DND-41 (cell line): ENCODE results near the gene ULBP2.
A peak's percentile ranks its signal among the peaks of the same experiment; 100 is the strongest.

ENCODE experiments used
- ATAC-seq: fragments of 200-7000 bp; cut with Tn5 transposase; 3 replicates; pipeline ENCODE4 v1.9.1; 2021; ENCODE audit warnings: low read depth; ENCODE audit not compliant: insufficient read depth
- DNase-seq: peaks from one replicate; pipeline ENCODE4 v3.0.0-alpha.2; 2020
- H2AFZ ChIP-seq: 2 replicates; pipeline ENCODE4 v1.6.0; 2012; ENCODE audit warnings: low read depth, low read length
- H3K27ac ChIP-seq: 2 replicates; pipeline ENCODE4 v1.5.1; 2012; ENCODE audit warnings: low read length, inconsistent platforms
- H3K27me3 ChIP-seq: fragments of 200-600 bp; sonication (generic); 2 replicates; pipeline ENCODE4 v1.6.0; 2012; ENCODE audit warnings: low read length, mild to moderate bottlenecking, inconsistent platforms; ENCODE audit not compliant: insufficient read depth, poor library complexity
- H3K36me3 ChIP-seq: 2 replicates; pipeline ENCODE4 v1.5.1; 2012; ENCODE audit warnings: low read length, inconsistent platforms; ENCODE audit not compliant: insufficient read depth
- H3K4me1 ChIP-seq: 2 replicates; pipeline ENCODE4 v1.5.1; 2012; ENCODE audit warnings: mild to moderate bottlenecking, low read length; ENCODE audit not compliant: insufficient read depth
- H3K4me2 ChIP-seq: 2 replicates; pipeline ENCODE4 v1.6.0; 2012; ENCODE audit warnings: mild to moderate bottlenecking, moderate library complexity, low read length, inconsistent platforms; ENCODE audit not compliant: insufficient read depth
- H3K4me3 ChIP-seq, 2 experiments: fragments of 200-600 bp in 1 of 2; shearing (Covaris generic) in 1 of 2; 2 replicates each; pipeline ENCODE4 v1.5.1; 2012 to 2016; ENCODE audit warnings: inconsistent platforms in 2 of 2, low read length in 2 of 2, mild to moderate bottlenecking in 2 of 2, low read depth in 1 of 2, moderate library complexity in 1 of 2
- H3K79me2 ChIP-seq: 2 replicates; pipeline ENCODE4 v1.6.0; 2012; ENCODE audit warnings: low read length, inconsistent platforms; ENCODE audit not compliant: insufficient read depth
- H3K9ac ChIP-seq: 2 replicates; pipeline ENCODE4 v1.6.0; 2012; ENCODE audit warnings: low read depth, mild to moderate bottlenecking, inconsistent platforms, low read length, moderate library complexity
- H3K9me3 ChIP-seq: 2 replicates; pipeline ENCODE4 v1.5.1; 2012; ENCODE audit warnings: low read length, moderate library complexity, mild to moderate bottlenecking, inconsistent platforms; ENCODE audit not compliant: insufficient read depth, severe bottlenecking
- H4K20me1 ChIP-seq: 2 replicates; pipeline ENCODE4 v1.6.0; 2012; ENCODE audit warnings: low read length; ENCODE audit not compliant: insufficient read depth
- EZH2 ChIP-seq: IDR thresholded peaks from 3 replicates; pipeline ENCODE4 v1.6.1; 2012; ENCODE audit warnings: borderline replicate concordance, low read depth, mild to moderate bottlenecking, moderate library complexity, low read length, inconsistent platforms; ENCODE audit not compliant: severe bottlenecking
- TF ChIP-seq, protein P1 (sequence below): IDR thresholded peaks from 2 replicates; pipeline ENCODE4 v1.5.1; 2012; ENCODE audit warnings: borderline replicate concordance, low read length, moderate library complexity, mild to moderate bottlenecking; ENCODE audit not compliant: poor library complexity, severe bottlenecking; ENCODE audit errors: extremely low read depth

The ULBP2 gene

GRCh38 chr6:149991838-149992237, 50.0 kb downstream of the ULBP2 start:
- peak overlapping the region in 1 of 2 experiments; percentile 66; a peak in 1 of 4 replicates for H3K4me3 ChIP-seq
- no peak overlapping the region for H3K27ac ChIP-seq
- no peak overlapping the region for H3K9ac ChIP-seq
- H3K9me3 ChIP-seq, result no peaks in the 10 kb centered on the region
- H3K36me3 ChIP-seq, result no peaks in the 10 kb centered on the region
- TF ChIP-seq EZH2, result no peak
- TF ChIP-seq, protein P1, sequence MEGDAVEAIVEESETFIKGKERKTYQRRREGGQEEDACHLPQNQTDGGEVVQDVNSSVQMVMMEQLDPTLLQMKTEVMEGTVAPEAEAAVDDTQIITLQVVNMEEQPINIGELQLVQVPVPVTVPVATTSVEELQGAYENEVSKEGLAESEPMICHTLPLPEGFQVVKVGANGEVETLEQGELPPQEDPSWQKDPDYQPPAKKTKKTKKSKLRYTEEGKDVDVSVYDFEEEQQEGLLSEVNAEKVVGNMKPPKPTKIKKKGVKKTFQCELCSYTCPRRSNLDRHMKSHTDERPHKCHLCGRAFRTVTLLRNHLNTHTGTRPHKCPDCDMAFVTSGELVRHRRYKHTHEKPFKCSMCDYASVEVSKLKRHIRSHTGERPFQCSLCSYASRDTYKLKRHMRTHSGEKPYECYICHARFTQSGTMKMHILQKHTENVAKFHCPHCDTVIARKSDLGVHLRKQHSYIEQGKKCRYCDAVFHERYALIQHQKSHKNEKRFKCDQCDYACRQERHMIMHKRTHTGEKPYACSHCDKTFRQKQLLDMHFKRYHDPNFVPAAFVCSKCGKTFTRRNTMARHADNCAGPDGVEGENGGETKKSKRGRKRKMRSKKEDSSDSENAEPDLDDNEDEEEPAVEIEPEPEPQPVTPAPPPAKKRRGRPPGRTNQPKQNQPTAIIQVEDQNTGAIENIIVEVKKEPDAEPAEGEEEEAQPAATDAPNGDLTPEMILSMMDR, result no peak
- no peaks in the 10 kb centered on the region for H3K79me2 ChIP-seq
- H4K20me1 ChIP-seq, result no peaks in the 10 kb centered on the region
- H3K4me1 ChIP-seq, result peaks cover 30% of the 10 kb centered on the region
- peak overlapping the region; percentile 87 for H3K4me2 ChIP-seq
- no peak for DNase-seq
- peaks cover 47% of the 10 kb centered on the region for H3K27me3 ChIP-seq
- ATAC-seq, result no peak
- H2AFZ ChIP-seq, result no peak overlapping the region

DNA sequence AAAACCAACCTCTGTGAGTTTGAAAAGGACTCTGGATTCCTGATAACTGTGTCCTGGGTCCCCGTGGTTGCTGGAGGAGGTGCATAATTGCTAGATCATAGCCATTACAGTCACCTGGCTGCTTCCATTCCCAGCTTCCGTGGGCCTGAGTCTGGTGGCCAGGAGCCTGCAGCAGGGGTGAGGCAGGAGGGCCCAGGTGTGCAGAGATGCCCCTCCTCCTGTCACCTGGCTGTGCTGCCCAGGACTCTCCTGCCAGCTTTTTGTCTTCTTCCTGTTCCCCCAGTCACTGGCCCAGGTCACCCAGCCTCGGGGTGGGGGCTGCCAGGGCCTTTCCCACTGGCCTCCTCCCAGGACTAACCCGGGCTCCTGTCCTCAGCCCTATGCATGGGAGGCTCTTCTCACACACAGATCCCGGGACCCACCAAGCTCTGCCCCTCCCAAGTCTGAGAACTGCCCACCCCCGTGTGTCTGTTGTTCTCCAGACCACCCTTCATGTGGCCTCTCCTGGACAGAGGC, 53.5 kb downstream of the ULBP2 start:
- no peak overlapping the region for H2AFZ ChIP-seq
- peaks cover 6% of the 10 kb centered on the region; the same call in 1 of the 2 replicates for H4K20me1 ChIP-seq
- ATAC-seq (no peak), DNase-seq (no peak)
- H3K27me3 ChIP-seq, result peaks cover 22% of the 10 kb centered on the region
- H3K4me3 ChIP-seq, result no peak overlapping the region
- TF ChIP-seq EZH2, result no peak
- TF ChIP-seq, protein P1, result no peak
- H3K27ac ChIP-seq, result no peak overlapping the region
- no peaks in the 10 kb centered on the region for H3K79me2 ChIP-seq
- peaks cover 6% of the 10 kb centered on the region; the same call in 1 of the 2 replicates for H3K36me3 ChIP-seq
- no peak overlapping the region for H3K9ac ChIP-seq
- no peaks in the 10 kb centered on the region for H3K9me3 ChIP-seq
- H3K4me1 ChIP-seq, result peaks cover 19% of the 10 kb centered on the region
- no peak overlapping the region for H3K4me2 ChIP-seq

DNA sequence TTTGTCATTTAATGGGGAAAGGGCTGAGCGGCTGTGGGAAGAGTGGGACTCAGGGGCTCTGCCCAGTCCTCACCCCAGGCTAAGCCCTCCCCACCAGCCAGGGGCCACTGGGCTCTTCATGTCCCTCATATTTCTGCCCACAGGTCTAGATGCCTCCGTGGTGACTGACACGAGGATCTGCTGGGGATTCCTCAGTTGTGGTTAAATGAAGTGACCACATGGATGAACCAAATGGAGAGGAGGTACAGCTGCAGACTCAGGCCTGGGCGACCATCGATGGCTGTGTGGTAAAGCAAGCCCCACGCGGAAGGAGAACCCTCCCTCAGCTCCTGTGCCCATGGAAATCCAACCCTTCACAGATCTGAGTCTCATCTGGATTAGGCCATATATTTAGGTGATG, 54.2 kb downstream of the ULBP2 start:
- Histone ChIP-seq H3K79me2 (no peaks in the 10 kb centered on the region), H4K20me1 (peaks cover 6% of the 10 kb centered on the region; the same call in 1 of the 2 replicates), H2AFZ (no peak overlapping the region), H3K9me3 (no peaks in the 10 kb centered on the region), H3K4me2 (no peak overlapping the region), H3K27me3 (peaks cover 15% of the 10 kb centered on the region), H3K4me1 (peaks cover 12% of the 10 kb centered on the region), H3K36me3 (peaks cover 6% of the 10 kb centered on the region; the same call in 1 of the 2 replicates), H3K27ac (no peak overlapping the region), H3K4me3 (no peak overlapping the region), H3K9ac (no peak overlapping the region)
- no peak for DNase-seq
- TF ChIP-seq EZH2, result no peak
- no peak for ATAC-seq
